H1 (cell line): ENCODE measurements around the gene IFT81. TPM values are rescaled to one million over a fixed set of nuclear protein-coding genes. Genes with fewer than 3 reads are reported as not detected.

Experiments
- ASH2L ChIP-seq: fragments of 200-600, 300-600 bp; sonication (generic); IDR thresholded peaks from one replicate; pipeline ENCODE4 v1.7.1; 2017; ENCODE audit warnings: low read length
- CEBPB ChIP-seq: IDR thresholded peaks from 2 replicates; pipeline ENCODE4 v1.6.1; 2012; ENCODE audit warnings: low read depth, low read length
- polyA plus RNA-seq, 7 experiments: library from polyadenylated mRNA; depleted of rRNA in 3 of 7; stranded (reverse) in 5 of 7; unstranded in 2 of 7; fragments of >200 nt in 5 of 7; fragments of 200-250 nt in 2 of 7; gene quantifications; 1 replicate in 5 of 7; 2 replicates in 1 of 7; 4 replicates in 1 of 7; pipeline versions ENCODE4 v1.2.1 to v1.2.3, GENCODE V29; 2011 to 2013; ENCODE audit warnings: missing spikeins in 2 of 7, mixed read lengths in 2 of 7
- total RNA-seq: library from RNA; stranded (reverse); fragmentation: NEBNext Ultra II Directional; extraction: Animal tissue kit (Norgen Biotek cat#: 25700); gene quantifications from 2 replicates; pipeline ENCODE4 v1.2.1, GENCODE V29; 2021

The IFT81 gene
- total and polyA plus RNA-seq, 2 of the 8 experiments (the other 6 are each of a cell fraction or from before 2014, with no cell fraction given), result 4.1 to 14.5 TPM

DNA sequence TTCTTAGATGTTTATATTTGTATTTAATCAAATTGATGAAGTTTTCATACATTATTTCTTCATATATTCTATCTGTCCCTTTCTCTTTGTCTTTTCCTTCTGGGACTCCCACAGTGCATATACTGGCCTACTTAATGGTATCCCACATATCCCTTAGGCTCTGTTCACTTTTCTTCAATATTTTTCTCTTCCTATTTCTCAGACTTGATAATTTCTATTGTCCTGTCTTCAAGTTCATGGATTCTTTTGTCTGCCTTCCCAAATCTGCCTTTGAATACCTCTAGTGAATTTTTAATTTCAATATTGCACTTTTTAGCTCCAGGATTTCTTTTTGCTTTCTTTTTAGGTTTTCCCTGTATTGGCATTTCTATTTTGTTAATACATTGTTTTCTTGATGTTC is 33.4 kb downstream of the IFT81 start (continued):
- TF ChIP-seq ASH2L (no peak), CEBPB (no peak)
